B cell (primary cell): ENCODE results near the gene ELFN2. TPM values are rescaled to one million over a fixed set of nuclear protein-coding genes. Genes with fewer than 3 reads are reported as not detected.

Experiments used
- ATAC-seq: fragments of 200-7000 bp; cut with Tn5 transposase; one replicate; pipeline ENCODE4 v1.10.0; 2021; ENCODE audit warnings: low read depth, mild to moderate bottlenecking, moderate number of reproducible peaks, moderate library complexity
- CTCF ChIA-PET: fragments of 350-600 bp; sonication (Branson Sonifier 250); formaldehyde crosslinking; loops from one replicate; lab custom pipeline; 2021; ENCODE audit warnings: antibody characterized with exemption, inconsistent platforms; lab: Charles Lee
- POLR2A ChIA-PET: fragments of 350-600 bp; sonication (Branson Sonifier 250); formaldehyde crosslinking; loops from one replicate; lab custom pipeline; 2021; ENCODE audit warnings: antibody characterized with exemption; lab: Charles Lee
- DNase-seq: peaks from one replicate; pipeline ENCODE4 v3.0.0; 2013
- H2AFZ ChIP-seq: 2 replicates; pipeline ENCODE4 v1.6.1; 2012; ENCODE audit warnings: mild to moderate bottlenecking, low read depth, low read length; ENCODE audit not compliant: insufficient read depth, poor library complexity, severe bottlenecking
- H3K27ac ChIP-seq, 2 donors: 1 replicate in 1 of 2; 2 replicates in 1 of 2; pipeline ENCODE4 v1.5.1; 2012 to 2013; ENCODE audit warnings: low read length in 2 of 2, mild to moderate bottlenecking in 2 of 2, moderate library complexity in 1 of 2
- H3K27me3 ChIP-seq, 4 experiments: fragments of 200-600 bp in 1 of 4; sonication (generic) in 1 of 4; replicated peaks in 1 of 4; 1 replicate in 2 of 4; 2 replicates in 2 of 4; pipeline versions ENCODE4 v1.6.1 to v1.7.0; 2013 to 2016; ENCODE audit warnings: low read length in 3 of 4, mild to moderate bottlenecking in 2 of 4, mixed read lengths in 1 of 4, moderate library complexity in 1 of 4; ENCODE audit not compliant: insufficient read depth in 4 of 4, control insufficient read depth in 3 of 4; ENCODE audit errors: control extremely low read depth in 1 of 4
- H3K36me3 ChIP-seq, 2 experiments: replicated peaks in 1 of 2; 1 replicate in 1 of 2; 2 replicates in 1 of 2; pipeline versions ENCODE4 v1.6.1 to v1.7.1; 2013; ENCODE audit warnings: low read length in 1 of 2; ENCODE audit not compliant: insufficient read depth in 2 of 2, control insufficient read depth in 1 of 2; ENCODE audit errors: control extremely low read depth in 1 of 2, extremely low read depth in 1 of 2
- H3K4me1 ChIP-seq, 2 donors: fragments of 200-600 bp in 1 of 2; sonication (generic) in 1 of 2; 1 replicate in 1 of 2; 2 replicates in 1 of 2; pipeline versions ENCODE4 v1.5.1 to v1.6.1; 2013 to 2017; ENCODE audit warnings: low read length in 2 of 2; ENCODE audit not compliant: control insufficient read depth in 2 of 2, insufficient read depth in 2 of 2
- H3K4me2 ChIP-seq: replicated peaks from 2 replicates; pipeline ENCODE3; 2012; ENCODE audit warnings: mild to moderate bottlenecking, low read depth, low read length; ENCODE audit not compliant: poor library complexity, severe bottlenecking
- H3K4me3 ChIP-seq, 5 experiments: fragments of 200-600 bp in 1 of 5; sonication (generic) in 1 of 5; 1 replicate in 3 of 5; 2 replicates in 2 of 5; pipeline versions ENCODE4 v1.5.1 to v1.7.0; 2011 to 2016; ENCODE audit warnings: low read length in 4 of 5, mild to moderate bottlenecking in 4 of 5, low read depth in 2 of 5, control low read depth in 1 of 5, moderate library complexity in 1 of 5; ENCODE audit not compliant: insufficient read depth in 1 of 5; ENCODE audit errors: control extremely low read depth in 1 of 5, extremely low read depth in 1 of 5
- H3K79me2 ChIP-seq: fragments of 200-600 bp; sonication (generic); one replicate; pipeline ENCODE4 v1.6.0; 2016; ENCODE audit warnings: low read length; ENCODE audit not compliant: control insufficient read depth, insufficient read depth
- H3K9ac ChIP-seq: fragments of 200-600 bp; sonication (generic); 2 replicates; pipeline ENCODE4 v1.6.1; 2017; ENCODE audit warnings: mild to moderate bottlenecking, low read length, moderate library complexity
- H3K9me3 ChIP-seq, 3 donors: one replicate each; pipeline versions ENCODE4 v1.6.1 to v1.7.1; 2013; ENCODE audit warnings: low read length in 2 of 3; ENCODE audit not compliant: control insufficient read depth in 2 of 3, insufficient read depth in 1 of 3; ENCODE audit errors: control extremely low read depth in 1 of 3
- H4K20me1 ChIP-seq: 2 replicates; pipeline ENCODE4 v1.6.0; 2012; ENCODE audit warnings: mild to moderate bottlenecking, low read length; ENCODE audit not compliant: insufficient read depth, control insufficient read depth, poor library complexity, severe bottlenecking
- H3K27ac Mint-ChIP-seq: one replicate; pipeline ENCODE4 v1.8.0; 2021; ENCODE audit warnings: mixed read lengths
- H3K27me3 Mint-ChIP-seq: one replicate; pipeline ENCODE4 v1.8.0; 2021; ENCODE audit warnings: mixed read lengths
- H3K4me1 Mint-ChIP-seq: one replicate; pipeline ENCODE4 v1.8.0; 2021; ENCODE audit warnings: mixed read lengths
- H3K4me3 Mint-ChIP-seq: one replicate; pipeline ENCODE4 v1.8.0; 2021; ENCODE audit warnings: mixed read lengths
- H3K9me3 Mint-ChIP-seq: one replicate; pipeline ENCODE4 v1.8.0; 2022; ENCODE audit warnings: mixed read lengths; ENCODE audit not compliant: insufficient read depth
- CTCF ChIP-seq: fragments of 200-600 bp; IDR thresholded peaks from one replicate; pipeline ENCODE4 v1.8.0; 2022; ENCODE audit warnings: antibody characterized with exemption, mild to moderate bottlenecking
- EZH2 ChIP-seq: IDR thresholded peaks from 2 replicates; pipeline ENCODE4 v1.6.1; 2012; ENCODE audit warnings: borderline replicate concordance, low read depth, mild to moderate bottlenecking, moderate library complexity, low read length; ENCODE audit not compliant: insufficient read depth, poor library complexity, severe bottlenecking
- WGBS: methylation state at CpG from one replicate; pipeline ENCODE4 v1.1.5; 2013; ENCODE audit warnings: missing lambda C conversion rate; ENCODE audit not compliant: insufficient coverage; 5-methylcytosine and 5-hydroxymethylcytosine counted together
- intact Hi-C: fragments of 100-400 bp; cut with micrococcal nuclease; formaldehyde crosslinking; loops from one replicate; pipeline ENCODE4 v1.10.0; 2022
- polyA plus RNA-seq: library from polyadenylated mRNA; depleted of rRNA; stranded (reverse); fragments of >200 nt; gene quantifications from 2 replicates; pipeline ENCODE4 v1.2.3, GENCODE V29; 2012
- total RNA-seq, 2 donors: library from RNA; stranded (reverse); fragments of 120-200 nt in 1 of 2; gene quantifications; 1 replicate in 1 of 2; 2 replicates in 1 of 2; pipeline versions ENCODE4 v1.2.3 to v1.2.4, GENCODE V29; 2013 to 2022

The ELFN2 gene
- total and polyA plus RNA-seq, 2 donors (not counting 1 experiment from before 2014, with no cell fraction given): 0.07 to 0.12 TPM

GRCh38 chr22:37384691-37385090 is 42.6 kb downstream of the ELFN2 start:
- DNase-seq (no peak), ATAC-seq (no peak)
- Mint-ChIP-seq H3K4me1 (peaks cover 17% of the 10 kb centered on the region), H3K4me3 (no peak overlapping the region), H3K9me3 (no peaks in the 10 kb centered on the region), H3K27me3 (peaks cover 53% of the 10 kb centered on the region), H3K27ac (no peak overlapping the region)
- peaks cover 0 to 21% (median 3%) of the 10 kb centered on the region in 4 experiments for H3K27me3 ChIP-seq
- intact Hi-C loops: no loop called here
- H3K9ac ChIP-seq: no peak overlapping the region
- CTCF ChIA-PET: no interaction called here
- TF ChIP-seq CTCF (no peak), EZH2 (no peak)
- H3K36me3 ChIP-seq: no peaks in the 10 kb centered on the region
- H3K4me1 ChIP-seq: peaks cover 0 to 8% of the 10 kb centered on the region in 2 donors
- 80% methylated on average over 12 of the region's 12 CpGs for WGBS
- no peaks in the 10 kb centered on the region for H4K20me1 ChIP-seq
- no peaks in the 10 kb centered on the region for H3K9me3 ChIP-seq
- no peak overlapping the region for H2AFZ ChIP-seq
- POLR2A ChIA-PET: no interaction called here
- H3K27ac ChIP-seq: no peak overlapping the region
- H3K4me2 ChIP-seq: no peak overlapping the region
- no peaks in the 10 kb centered on the region for H3K79me2 ChIP-seq
- H3K4me3 ChIP-seq: no peak overlapping the region

- H3K9me3 Mint-ChIP-seq: no peaks in the 10 kb centered on the region
- H3K27ac Mint-ChIP-seq: no peak overlapping the region
- intact Hi-C loops: no loop called here
- H4K20me1 ChIP-seq: no peaks in the 10 kb centered on the region
- H3K27me3 ChIP-seq: peaks cover 0 to 19% (median 3%) of the 10 kb centered on the region in 4 experiments
- peaks cover 56% of the 10 kb centered on the region for H3K27me3 Mint-ChIP-seq
- H3K79me2 ChIP-seq: no peaks in the 10 kb centered on the region
- no peak overlapping the region for H2AFZ ChIP-seq
- CTCF ChIA-PET: no interaction called here
- H3K4me3 ChIP-seq: no peak overlapping the region
- POLR2A ChIA-PET: no interaction called here
- peaks cover 0 to 8% of the 10 kb centered on the region in 2 donors for H3K4me1 ChIP-seq
- H3K9me3 ChIP-seq: no peaks in the 10 kb centered on the region
- H3K27ac ChIP-seq: no peak overlapping the region
- WGBS: 34% methylated on average over 7 of the region's 9 CpGs
- no peaks in the 10 kb centered on the region for H3K36me3 ChIP-seq
- H3K4me3 Mint-ChIP-seq: no peak overlapping the region
- peaks cover 20% of the 10 kb centered on the region for H3K4me1 Mint-ChIP-seq
- H3K9ac ChIP-seq: no peak overlapping the region
- ATAC-seq (peak; percentile 56), DNase-seq (no peak)
- no peak for TF ChIP-seq CTCF
- TF ChIP-seq EZH2: no peak
- no peak overlapping the region for H3K4me2 ChIP-seq
Measured at GRCh38 chr22:37383341-37383740, 43.9 kb downstream of the ELFN2 start.
